Stimulated activated CD4-positive, alpha-beta T cell treated with anti-CD3 and anti-CD28 coated beads, Interleukin-2, amount 100 ng/mL, for 48 hours (primary cell): ENCODE results near the gene CORO2A.

Experiments used
- DNase-seq, 2 donors: peaks; one replicate each; pipeline ENCODE4 v3.0.0-alpha.2; 2020

CORO2A gene

GRCh38 chr9:98164912-98165311, 27.5 kb downstream of the CORO2A start:
- no peak for DNase-seq

- no peak for DNase-seq
These were observed 29.8 kb downstream of the CORO2A start for GRCh38 chr9:98162613-98163012.

GRCh38 chr9:98161851-98162250, 30.6 kb downstream of the CORO2A start:
- DNase-seq, result no peak

GRCh38 chr9:98159790-98160189, 32.6 kb downstream of the CORO2A start:
- no peak for DNase-seq

GRCh38 chr9:98159301-98159700, 33.1 kb downstream of the CORO2A start:
- DNase-seq, result no peak

- no peak for DNase-seq
These were observed 34.2 kb downstream of the CORO2A start for GRCh38 chr9:98158071-98158831.

- DNase-seq, result no peak
These were observed 35.1 kb downstream of the CORO2A start for GRCh38 chr9:98157372-98157771.

GRCh38 chr9:98154678-98155077, 37.8 kb downstream of the CORO2A start:
- no peak for DNase-seq

- no peak for DNase-seq
These were observed 39.9 kb downstream of the CORO2A start for GRCh38 chr9:98152526-98152925.

- no peak for DNase-seq
These were observed 41.7 kb downstream of the CORO2A start for GRCh38 chr9:98150721-98151120.

GRCh38 chr9:98150164-98150563, 42.3 kb downstream of the CORO2A start:
- DNase-seq, result no peak

GRCh38 chr9:98149422-98149821, 43.0 kb downstream of the CORO2A start:
- no peak for DNase-seq

GRCh38 chr9:98148486-98148885, 44.0 kb downstream of the CORO2A start:
- DNase-seq, result no peak

GRCh38 chr9:98147582-98147981, 44.9 kb downstream of the CORO2A start:
- no peak for DNase-seq

- no peak for DNase-seq
These were observed 46.1 kb downstream of the CORO2A start for GRCh38 chr9:98146101-98146991.

GRCh38 chr9:98144631-98145030, 47.8 kb downstream of the CORO2A start:
- DNase-seq, result no peak

GRCh38 chr9:98144076-98144475, 48.4 kb downstream of the CORO2A start:
- no peak for DNase-seq

- DNase-seq, result no peak
These were observed 49.4 kb downstream of the CORO2A start for GRCh38 chr9:98142925-98143481.

GRCh38 chr9:98142182-98142907, 50.1 kb downstream of the CORO2A start:
- DNase-seq, result no peak

GRCh38 chr9:98140503-98140902, 51.9 kb downstream of the CORO2A start:
- DNase-seq, result no peak

- DNase-seq, result no peak
These were observed 55.9 kb downstream of the CORO2A start for GRCh38 chr9:98136489-98136888.

GRCh38 chr9:98135938-98136337, 56.5 kb downstream of the CORO2A start:
- DNase-seq, result no peak

GRCh38 chr9:98135558-98135934, 56.9 kb downstream of the CORO2A start:
- no peak for DNase-seq
